Memory B cell (primary cell): ENCODE measurements around the gene OTOG.

Source experiments
- ATAC-seq: fragments of 150-1000 bp; cut with Tn5 transposase; 2 replicates; pipeline ENCODE4 v1.10.0; 2021; ENCODE audit warnings: low read depth, mild to moderate bottlenecking, moderate library complexity
- DNase-seq, 2 donors: peaks; one replicate each; pipeline ENCODE4 v3.0.0; 2022; ENCODE audit warnings: low spot score in 2 of 2
- H3K27ac Mint-ChIP-seq: one replicate; pipeline ENCODE4 v1.8.0; 2022; ENCODE audit warnings: mild to moderate bottlenecking, moderate library complexity, mixed read lengths
- H3K27me3 Mint-ChIP-seq: one replicate; pipeline ENCODE4 v1.8.0; 2022; ENCODE audit warnings: mixed read lengths
- H3K36me3 Mint-ChIP-seq: one replicate; pipeline ENCODE4 v1.8.0; 2022; ENCODE audit warnings: mild to moderate bottlenecking, mixed read lengths
- H3K4me1 Mint-ChIP-seq: one replicate; pipeline ENCODE4 v1.8.0; 2022; ENCODE audit warnings: mixed read lengths
- H3K4me3 Mint-ChIP-seq: one replicate; pipeline ENCODE4 v1.8.0; 2022; ENCODE audit warnings: mild to moderate bottlenecking, moderate library complexity, mixed read lengths
- H3K9me3 Mint-ChIP-seq: one replicate; pipeline ENCODE4 v1.8.0; 2022; ENCODE audit warnings: mixed read lengths

OTOG gene

GRCh38 chr11:17633987-17634775, 87.1 kb downstream of the OTOG start:
- no peaks in the 10 kb centered on the region for H3K9me3 Mint-ChIP-seq
- H3K27ac Mint-ChIP-seq = no peak overlapping the region
- no peak overlapping the region for H3K4me3 Mint-ChIP-seq
- no peaks in the 10 kb centered on the region for H3K4me1 Mint-ChIP-seq
- H3K36me3 Mint-ChIP-seq = no peaks in the 10 kb centered on the region
- ATAC-seq (no peak), DNase-seq (no peak)
- H3K27me3 Mint-ChIP-seq = peaks cover 7% of the 10 kb centered on the region

GRCh38 chr11:17634776-17635550, 87.9 kb downstream of the OTOG start:
- ATAC-seq (no peak), DNase-seq (no peak)
- peaks cover 2% of the 10 kb centered on the region for H3K9me3 Mint-ChIP-seq
- no peak overlapping the region for H3K4me3 Mint-ChIP-seq
- H3K27me3 Mint-ChIP-seq = peaks cover 10% of the 10 kb centered on the region
- H3K36me3 Mint-ChIP-seq = no peaks in the 10 kb centered on the region
- no peaks in the 10 kb centered on the region for H3K4me1 Mint-ChIP-seq
- H3K27ac Mint-ChIP-seq = no peak overlapping the region

- Mint-ChIP-seq H3K4me1 (no peaks in the 10 kb centered on the region), H3K4me3 (no peak overlapping the region), H3K27me3 (peaks cover 7% of the 10 kb centered on the region), H3K36me3 (no peaks in the 10 kb centered on the region), H3K9me3 (peaks cover 2% of the 10 kb centered on the region), H3K27ac (no peak overlapping the region)
- ATAC-seq (no peak), DNase-seq (no peak)
Measured at GRCh38 chr11:17635551-17635938, 88.5 kb downstream of the OTOG start.

GRCh38 chr11:17636721-17637120, 89.7 kb downstream of the OTOG start:
- Mint-ChIP-seq H3K27ac (no peak overlapping the region), H3K9me3 (peaks cover 2% of the 10 kb centered on the region), H3K36me3 (no peaks in the 10 kb centered on the region), H3K4me1 (no peaks in the 10 kb centered on the region), H3K4me3 (no peak overlapping the region), H3K27me3 (peaks cover 7% of the 10 kb centered on the region)
- DNase-seq = no peak
- ATAC-seq = no peak

GRCh38 chr11:17637901-17638300, 90.8 kb downstream of the OTOG start:
- Mint-ChIP-seq H3K36me3 (no peaks in the 10 kb centered on the region), H3K9me3 (peaks cover 2% of the 10 kb centered on the region), H3K4me1 (no peaks in the 10 kb centered on the region), H3K4me3 (no peak overlapping the region), H3K27ac (no peak overlapping the region), H3K27me3 (peaks cover 12% of the 10 kb centered on the region)
- no peak for ATAC-seq
- no peak for DNase-seq

GRCh38 chr11:17638311-17638710, 91.3 kb downstream of the OTOG start:
- ATAC-seq (no peak), DNase-seq (no peak)
- Mint-ChIP-seq H3K4me3 (no peak overlapping the region), H3K27me3 (peaks cover 12% of the 10 kb centered on the region), H3K9me3 (peaks cover 2% of the 10 kb centered on the region), H3K4me1 (no peaks in the 10 kb centered on the region), H3K27ac (no peak overlapping the region), H3K36me3 (no peaks in the 10 kb centered on the region)

GRCh38 chr11:17639091-17639490, 92.0 kb downstream of the OTOG start:
- Mint-ChIP-seq H3K4me3 (no peak overlapping the region), H3K27me3 (peaks cover 12% of the 10 kb centered on the region), H3K36me3 (no peaks in the 10 kb centered on the region), H3K4me1 (no peaks in the 10 kb centered on the region), H3K9me3 (peaks cover 2% of the 10 kb centered on the region), H3K27ac (no peak overlapping the region)
- DNase-seq (no peak), ATAC-seq (no peak)

GRCh38 chr11:17639781-17640180, 92.7 kb downstream of the OTOG start:
- H3K36me3 Mint-ChIP-seq = no peaks in the 10 kb centered on the region
- peaks cover 12% of the 10 kb centered on the region for H3K27me3 Mint-ChIP-seq
- peaks cover 2% of the 10 kb centered on the region for H3K9me3 Mint-ChIP-seq
- H3K27ac Mint-ChIP-seq = no peak overlapping the region
- ATAC-seq (no peak), DNase-seq (no peak)
- no peaks in the 10 kb centered on the region for H3K4me1 Mint-ChIP-seq
- H3K4me3 Mint-ChIP-seq = no peak overlapping the region

- H3K4me3 Mint-ChIP-seq = no peak overlapping the region
- no peaks in the 10 kb centered on the region for H3K4me1 Mint-ChIP-seq
- peaks cover 2% of the 10 kb centered on the region for H3K9me3 Mint-ChIP-seq
- DNase-seq (no peak), ATAC-seq (no peak)
- H3K27me3 Mint-ChIP-seq = peaks cover 12% of the 10 kb centered on the region
- H3K27ac Mint-ChIP-seq = no peak overlapping the region
- no peaks in the 10 kb centered on the region for H3K36me3 Mint-ChIP-seq
Measured at GRCh38 chr11:17640493-17641164, 93.6 kb downstream of the OTOG start.

- no peak overlapping the region for H3K27ac Mint-ChIP-seq
- H3K27me3 Mint-ChIP-seq = peaks cover 12% of the 10 kb centered on the region
- H3K4me1 Mint-ChIP-seq = no peaks in the 10 kb centered on the region
- H3K4me3 Mint-ChIP-seq = no peak overlapping the region
- H3K9me3 Mint-ChIP-seq = peaks cover 2% of the 10 kb centered on the region
- ATAC-seq (no peak), DNase-seq (no peak)
- H3K36me3 Mint-ChIP-seq = no peaks in the 10 kb centered on the region
Measured at GRCh38 chr11:17641792-17642350, 94.8 kb downstream of the OTOG start.

- H3K36me3 Mint-ChIP-seq = no peaks in the 10 kb centered on the region
- ATAC-seq (no peak), DNase-seq (no peak)
- no peaks in the 10 kb centered on the region for H3K4me1 Mint-ChIP-seq
- peaks cover 14% of the 10 kb centered on the region for H3K27me3 Mint-ChIP-seq
- H3K4me3 Mint-ChIP-seq = no peak overlapping the region
- H3K9me3 Mint-ChIP-seq = peaks cover 3% of the 10 kb centered on the region
- H3K27ac Mint-ChIP-seq = no peak overlapping the region
Measured at GRCh38 chr11:17642370-17642769, 95.3 kb downstream of the OTOG start.

GRCh38 chr11:17642980-17643379, 95.9 kb downstream of the OTOG start:
- DNase-seq (no peak), ATAC-seq (no peak)
- peaks cover 16% of the 10 kb centered on the region for H3K27me3 Mint-ChIP-seq
- peaks cover 2% of the 10 kb centered on the region for H3K36me3 Mint-ChIP-seq
- H3K4me1 Mint-ChIP-seq = no peaks in the 10 kb centered on the region
- no peak overlapping the region for H3K27ac Mint-ChIP-seq
- H3K4me3 Mint-ChIP-seq = no peak overlapping the region
- peaks cover 5% of the 10 kb centered on the region for H3K9me3 Mint-ChIP-seq

- Mint-ChIP-seq H3K9me3 (peaks cover 9% of the 10 kb centered on the region), H3K4me3 (no peak overlapping the region), H3K36me3 (peaks cover 2% of the 10 kb centered on the region), H3K4me1 (no peaks in the 10 kb centered on the region), H3K27ac (no peak overlapping the region), H3K27me3 (peaks cover 16% of the 10 kb centered on the region)
- ATAC-seq (no peak), DNase-seq (no peak)
Measured at GRCh38 chr11:17643506-17644405, 96.7 kb downstream of the OTOG start.
